ENCODE measurements around the gene LRRN1. TPM values are rescaled to one million over a fixed set of nuclear protein-coding genes. Genes with fewer than 3 reads are reported as not detected.
A peak's percentile ranks its signal among the peaks of the same experiment; 100 is the strongest.

LRRN1 gene
- total and polyA plus RNA-seq, 4 donors = 0.45 to 7.1 (median 2.3) TPM

DNA sequence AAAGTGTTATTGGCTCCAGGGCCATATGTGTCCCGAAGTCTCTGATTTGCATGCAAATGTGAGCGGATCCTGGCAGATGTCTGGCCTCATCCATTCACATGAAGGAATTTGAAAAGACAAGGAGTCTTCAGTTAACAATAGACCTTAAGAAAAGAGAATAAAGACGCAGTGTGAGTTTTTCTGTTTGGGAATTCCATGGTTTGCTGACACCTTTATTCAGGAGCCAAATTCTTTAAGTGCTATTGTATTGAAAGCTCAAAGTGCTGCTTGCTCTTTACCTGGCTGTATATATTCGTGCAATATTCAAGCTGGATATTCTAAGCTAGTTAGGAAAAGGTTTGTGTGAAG is 2.2 kb downstream of the LRRN1 start:
- no peak overlapping the region for H3K9ac ChIP-seq (ENCODE audit: insufficient read depth in 1 of 2, low read length in 2 of 2)

GRCh38 chr3:3802046-3802445 is 2.8 kb downstream of the LRRN1 start:
- H3K9ac ChIP-seq (ENCODE audit: insufficient read depth in 1 of 2, low read length in 2 of 2) = no peak overlapping the region
- H3K27me3 ChIP-seq (ENCODE audit: control insufficient read depth in 3 of 3, insufficient read depth in 3 of 3, low read length in 2 of 3) = peaks cover 0 to 23% (median 21%) of the 10 kb centered on the region in 3 donors
- DNase-seq (peak in 1 of 3 donors; percentile 16), ATAC-seq (ENCODE audit: insufficient read depth, low FRiP score) (no peak)
- H3K9me3 ChIP-seq (ENCODE audit: control insufficient read depth in 4 of 4, insufficient read depth in 3 of 4, low read length in 3 of 4) = peaks cover 0 to 5% (median 0%) of the 10 kb centered on the region in 4 donors
- TF ChIP-seq CTCF (IDR thresholded peaks at IDR 0.05; ENCODE audit: control extremely low read depth, extremely low read depth) = no peak
- H3K36me3 ChIP-seq (ENCODE audit: control insufficient read depth in 4 of 4, insufficient read depth in 4 of 4, low read length in 4 of 4) = peaks cover 0 to 3% (median 0%) of the 10 kb centered on the region in 4 donors
- 79 to 81% methylated on average over 13 of the region's 13 CpGs for WGBS, 2 donors
- H3K27ac ChIP-seq (ENCODE audit: low read depth in 1 of 2, low read length in 1 of 2) = no peak overlapping the region
- H3K4me3 ChIP-seq = no peak overlapping the region
- H3K4me1 ChIP-seq (ENCODE audit: control insufficient read depth in 5 of 5, insufficient read depth in 5 of 5, low read length in 5 of 5) = peaks cover 0 to 11% (median 4%) of the 10 kb centered on the region in 5 donors

More for the DNA sequence above, 2.2 kb downstream of the LRRN1 start:
- Histone ChIP-seq H3K27me3 (ENCODE audit: control insufficient read depth in 3 of 3, insufficient read depth in 3 of 3, low read length in 2 of 3) (peaks cover 0 to 23% (median 21%) of the 10 kb centered on the region in 3 donors), H3K27ac (ENCODE audit: low read depth in 1 of 2, low read length in 1 of 2) (no peak overlapping the region), H3K4me1 (ENCODE audit: control insufficient read depth in 5 of 5, insufficient read depth in 5 of 5, low read length in 5 of 5) (peaks cover 0 to 11% (median 4%) of the 10 kb centered on the region in 5 donors), H3K4me3 (no peak overlapping the region), H3K9me3 (ENCODE audit: control insufficient read depth in 4 of 4, insufficient read depth in 3 of 4, low read length in 3 of 4) (peaks cover 0 to 5% (median 0%) of the 10 kb centered on the region in 4 donors), H3K36me3 (ENCODE audit: control insufficient read depth in 4 of 4, insufficient read depth in 4 of 4, low read length in 4 of 4) (peaks cover 0 to 3% (median 0%) of the 10 kb centered on the region in 4 donors)
- 81 to 83% methylated on average over 4 of the region's 4 CpGs for WGBS, 2 donors
- ATAC-seq (ENCODE audit: insufficient read depth, low FRiP score) = no peak
- no peak for TF ChIP-seq CTCF (IDR thresholded peaks at IDR 0.05; ENCODE audit: control extremely low read depth, extremely low read depth)
- peak in 1 of 3 donors; percentile 15 for DNase-seq

DNA sequence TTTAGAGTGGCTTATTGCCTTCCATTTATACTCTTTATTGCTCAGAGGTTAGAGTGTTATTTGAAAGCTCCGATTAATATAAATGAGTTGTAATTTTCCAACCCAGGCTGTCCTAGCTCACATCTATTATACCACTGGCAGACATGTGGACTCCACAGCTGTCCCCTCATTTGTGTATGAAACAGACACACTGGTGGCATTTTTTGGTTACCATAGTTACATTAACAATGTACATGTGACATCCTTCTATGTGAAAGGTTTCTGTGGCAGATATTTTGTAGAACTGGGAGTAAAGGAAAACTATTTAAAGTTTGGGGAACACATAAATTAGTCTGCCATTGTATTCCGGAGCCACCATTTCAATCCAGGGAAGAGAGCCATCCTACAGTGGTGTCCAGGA is 5.3 kb downstream of the LRRN1 start:
- Histone ChIP-seq H3K36me3 (ENCODE audit: control insufficient read depth in 4 of 4, insufficient read depth in 4 of 4, low read length in 4 of 4) (peaks cover 0 to 3% (median 0%) of the 10 kb centered on the region in 4 donors), H3K27me3 (ENCODE audit: control insufficient read depth in 3 of 3, insufficient read depth in 3 of 3, low read length in 2 of 3) (peaks cover 0 to 16% (median 14%) of the 10 kb centered on the region in 3 donors), H3K9me3 (ENCODE audit: control insufficient read depth in 4 of 4, insufficient read depth in 3 of 4, low read length in 3 of 4) (peaks cover 0 to 5% (median 0%) of the 10 kb centered on the region in 4 donors), H3K4me3 (no peak overlapping the region), H3K9ac (ENCODE audit: insufficient read depth in 1 of 2, low read length in 2 of 2) (no peak overlapping the region), H3K4me1 (ENCODE audit: control insufficient read depth in 5 of 5, insufficient read depth in 5 of 5, low read length in 5 of 5) (peaks cover 0 to 10% (median 4%) of the 10 kb centered on the region in 5 donors), H3K27ac (ENCODE audit: low read depth in 1 of 2, low read length in 1 of 2) (no peak overlapping the region)
- no peak for TF ChIP-seq CTCF (IDR thresholded peaks at IDR 0.05; ENCODE audit: control extremely low read depth, extremely low read depth)
- no peak for ATAC-seq (ENCODE audit: insufficient read depth, low FRiP score)
- WGBS, 2 donors = 93% methylated on average over 2 of the region's 2 CpGs
- DNase-seq = no peak

DNA sequence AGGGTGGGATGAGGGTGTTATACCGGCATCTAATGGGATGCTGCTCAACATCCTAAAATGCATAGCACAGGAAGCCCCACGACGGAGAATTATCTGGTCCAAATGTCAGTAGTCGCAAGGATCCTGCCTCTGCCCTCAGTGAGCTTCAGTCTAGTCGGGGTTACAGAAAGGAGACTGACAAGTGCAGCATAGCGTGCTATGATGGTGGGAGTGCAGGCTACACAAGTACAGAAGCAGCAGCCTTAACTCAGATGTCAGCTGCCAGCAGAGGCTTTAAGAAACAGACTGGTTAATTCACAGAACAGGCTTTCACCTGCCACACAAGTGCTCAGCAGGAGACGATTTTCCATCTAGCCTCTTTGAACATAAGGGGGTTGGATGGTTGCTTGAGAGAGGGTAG is 6.9 kb downstream of the LRRN1 start:
- peaks cover 0 to 16% (median 14%) of the 10 kb centered on the region in 3 donors for H3K27me3 ChIP-seq (ENCODE audit: control insufficient read depth in 3 of 3, insufficient read depth in 3 of 3, low read length in 2 of 3)
- DNase-seq (no peak), ATAC-seq (ENCODE audit: insufficient read depth, low FRiP score) (no peak)
- H3K4me1 ChIP-seq (ENCODE audit: control insufficient read depth in 5 of 5, insufficient read depth in 5 of 5, low read length in 5 of 5) = peaks cover 0 to 6% (median 0%) of the 10 kb centered on the region in 5 donors
- no peak overlapping the region for H3K27ac ChIP-seq (ENCODE audit: low read depth in 1 of 2, low read length in 1 of 2)
- H3K36me3 ChIP-seq (ENCODE audit: control insufficient read depth in 4 of 4, insufficient read depth in 4 of 4, low read length in 4 of 4) = peaks cover 0 to 3% (median 0%) of the 10 kb centered on the region in 4 donors
- H3K9me3 ChIP-seq (ENCODE audit: control insufficient read depth in 4 of 4, insufficient read depth in 3 of 4, low read length in 3 of 4) = peaks cover 0 to 5% (median 0%) of the 10 kb centered on the region in 4 donors
- no peak for TF ChIP-seq CTCF (IDR thresholded peaks at IDR 0.05; ENCODE audit: control extremely low read depth, extremely low read depth)
- H3K4me3 ChIP-seq = no peak overlapping the region
- no peak overlapping the region for H3K9ac ChIP-seq (ENCODE audit: insufficient read depth in 1 of 2, low read length in 2 of 2)
- WGBS, 2 donors = 93% methylated on average over 7 of the region's 7 CpGs

All from lung (tissue), 12 donors.